ENCODE measurements around the gene AIG1. TPM values are rescaled to one million over a fixed set of nuclear protein-coding genes. Genes with fewer than 3 reads are reported as not detected.

AIG1 gene
- total RNA-seq, 4 donors from 2014 or later = 18.1 to 47.3 (median 22.9) TPM

- no peak for DNase-seq (ENCODE audit: low spot score)
- TF ChIP-seq CTCF (IDR thresholded peaks at IDR 0.05) = no peak
- ATAC-seq (ENCODE audit: low FRiP score) = no peak
These were observed 145.9 kb downstream of the AIG1 start for GRCh38 chr6:143206550-143206949.

GRCh38 chr6:143210420-143210819, 149.7 kb downstream of the AIG1 start:
- no peak for DNase-seq (ENCODE audit: low spot score)
- TF ChIP-seq CTCF (IDR thresholded peaks at IDR 0.05) = no peak
- ATAC-seq (ENCODE audit: low FRiP score) = no peak

GRCh38 chr6:143213859-143214376, 153.2 kb downstream of the AIG1 start:
- DNase-seq (ENCODE audit: low spot score) (no peak), ATAC-seq (ENCODE audit: low FRiP score) (no peak)
- TF ChIP-seq CTCF (IDR thresholded peaks at IDR 0.05) = no peak

DNA sequence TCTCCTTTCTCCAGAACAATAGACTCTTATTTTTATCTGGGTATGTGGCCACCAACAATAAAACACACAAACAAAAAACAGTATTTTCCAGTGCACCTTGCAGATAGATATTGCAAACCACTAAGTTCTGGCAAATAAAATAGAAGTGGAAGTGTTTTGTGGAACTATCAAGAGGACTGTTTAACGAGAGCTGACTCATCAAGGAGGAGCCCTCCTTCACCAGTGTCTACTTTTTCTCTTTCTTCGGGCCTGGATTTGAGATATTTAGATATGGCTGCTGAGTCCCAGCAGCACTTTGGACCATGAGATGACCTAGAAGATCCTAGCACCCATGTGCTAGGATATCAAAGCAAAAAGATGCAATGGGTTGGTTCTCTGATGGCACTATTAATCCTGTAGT, 154.7 kb downstream of the AIG1 start:
- no peak for ATAC-seq (ENCODE audit: low FRiP score)
- no peak for TF ChIP-seq CTCF (IDR thresholded peaks at IDR 0.05)

DNA sequence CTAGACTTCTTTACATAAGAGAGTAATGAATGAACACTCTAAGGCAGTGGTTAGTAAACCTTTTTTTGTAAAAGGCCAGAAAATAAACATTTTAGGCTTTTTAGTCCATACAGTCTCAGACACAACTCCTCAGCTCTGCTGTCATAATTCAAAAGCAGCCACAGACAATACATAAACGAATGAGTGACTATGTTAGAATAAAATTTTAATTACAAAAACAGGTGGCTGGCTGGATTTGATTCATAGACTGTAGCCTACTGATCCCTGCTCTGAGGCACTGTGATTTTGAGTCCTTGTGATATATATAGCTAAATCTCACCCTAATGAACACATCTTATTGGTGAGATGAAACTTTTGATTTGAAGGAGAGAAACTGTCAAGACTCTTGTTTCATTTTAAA, 155.1 kb downstream of the AIG1 start:
- DNase-seq (ENCODE audit: low spot score) (no peak), ATAC-seq (ENCODE audit: low FRiP score) (no peak)

More for the DNA sequence above, 154.7 kb downstream of the AIG1 start:
- no peak for DNase-seq (ENCODE audit: low spot score)

DNA sequence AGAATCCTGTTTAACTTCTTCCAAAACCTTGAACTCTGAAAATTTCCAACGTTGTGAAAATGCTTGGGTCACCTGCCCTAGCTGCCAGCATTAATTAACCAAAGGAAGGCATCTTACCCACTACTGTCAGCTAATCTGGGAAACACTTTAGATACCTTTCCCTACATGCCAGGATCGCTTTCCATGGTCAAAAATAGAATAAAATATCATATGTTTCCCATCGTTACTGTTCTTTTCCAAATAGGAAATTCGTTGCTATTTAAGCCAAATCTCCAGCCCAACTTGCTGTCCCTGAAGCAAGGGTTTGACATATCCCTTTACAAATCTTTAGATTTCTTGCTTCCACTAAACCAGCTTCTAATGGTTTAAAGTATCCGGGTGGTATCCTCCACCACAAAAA, 157.5 kb downstream of the AIG1 start:
- DNase-seq (ENCODE audit: low spot score) (no peak), ATAC-seq (ENCODE audit: low FRiP score) (no peak)
- TF ChIP-seq CTCF (IDR thresholded peaks at IDR 0.05) = no peak

More for the DNA sequence above, 155.1 kb downstream of the AIG1 start:
- TF ChIP-seq CTCF (IDR thresholded peaks at IDR 0.05) = no peak

- no peak for ATAC-seq (ENCODE audit: low FRiP score)
- no peak for TF ChIP-seq CTCF (IDR thresholded peaks at IDR 0.05)
- no peak for DNase-seq (ENCODE audit: low spot score)
These were observed 161.0 kb downstream of the AIG1 start for GRCh38 chr6:143221698-143222097.

Measured in omental fat pad (tissue), 4 donors.